HEK293T (cell line): ENCODE results near the gene EXOC6.

ENCODE experiments used
- HDGF ChIP-seq: fragments of 450-650 bp; IDR thresholded peaks from 2 replicates; pipeline ENCODE4 v1.6.1; 2017; ENCODE audit warnings: antibody characterized with exemption, borderline replicate concordance
- SUZ12 ChIP-seq: fragments of 450-650 bp; IDR thresholded peaks from 2 replicates; pipeline ENCODE4 v1.6.1; 2016; ENCODE audit warnings: mild to moderate bottlenecking

GRCh38 chr10:93091960-93092359 lies 243.6 kb downstream of the EXOC6 start:
- TF ChIP-seq HDGF: no peak
- no peak for TF ChIP-seq SUZ12
